HepG2 (cell line): Measurements from ENCODE around the gene RMDN2. TPM values are rescaled to one million over a fixed set of nuclear protein-coding genes. Genes with fewer than 3 reads are reported as not detected.

Experiments
- ATAC-seq: fragments of 200-7000 bp; cut with Tn5 transposase; 3 replicates; pipeline ENCODE4 v1.9.1; 2020; ENCODE audit warnings: mild to moderate bottlenecking, moderate library complexity
- BruUV-seq: library from RNA; stranded (reverse); fragments of 400-500 nt; replicated peaks from 2 replicates; lab custom pipeline; 2021; lab: Mats Ljungman, UMichigan
- CTCF ChIA-PET: fragments of 300-600 bp; formaldehyde crosslinking; extraction: SDS; loops from one replicate; lab custom pipeline; 2021; ENCODE audit warnings: low total read pairs, inconsistent platforms, low intra/inter-chr PET ratio; lab: Yijun Ruan, JAX
- POLR2A ChIA-PET: fragments of 350-600 bp; sonication (Branson Sonifier 250); formaldehyde crosslinking; loops from one replicate; lab custom pipeline; 2020; ENCODE audit warnings: antibody characterized with exemption, inconsistent platforms; lab: Yijun Ruan, JAX
- DNase-seq: peaks from one replicate; pipeline ENCODE4 v3.0.0-alpha.2; 2015; ENCODE audit warnings: low spot score
- FAIRE-seq: peaks from 3 replicates; lab custom pipeline; 2011; peaks lifted over from hg19 to GRCh38; lab: Jason Lieb, UNC
- H2AFZ ChIP-seq: one replicate; pipeline ENCODE4 v1.6.1; 2011; ENCODE audit warnings: low read length, inconsistent platforms
- H3K27ac ChIP-seq: fragments of 300-600 bp; 3 replicates; pipeline ENCODE4 v1.8.0; 2011; ENCODE audit warnings: mixed run types, mild to moderate bottlenecking, mixed read lengths, low read length, inconsistent platforms; ENCODE audit not compliant: insufficient read depth; ENCODE audit errors: extremely low read length
- H3K27me3 ChIP-seq, 2 experiments: fragments of 200-600 bp in 1 of 2; 2 replicates in 1 of 2; 3 replicates in 1 of 2; pipeline versions ENCODE4 v1.6.0 to v1.8.0; 2011; ENCODE audit warnings: low read length in 2 of 2, mild to moderate bottlenecking in 2 of 2, moderate library complexity in 2 of 2, inconsistent platforms in 1 of 2; ENCODE audit not compliant: insufficient read depth in 2 of 2, control insufficient read depth in 1 of 2
- H3K36me3 ChIP-seq, 2 experiments: fragments of 200-600 bp in 1 of 2; replicated peaks in 1 of 2; 2 replicates in 1 of 2; 3 replicates in 1 of 2; pipeline versions ENCODE4 v1.5.1 to v1.8.0; 2011; ENCODE audit warnings: low read length in 2 of 2, inconsistent platforms in 1 of 2; ENCODE audit not compliant: insufficient read depth in 2 of 2, control insufficient read depth in 1 of 2
- H3K4me1 ChIP-seq: 2 replicates; pipeline ENCODE4 v1.5.1; 2012; ENCODE audit warnings: low read length, inconsistent platforms; ENCODE audit not compliant: insufficient read depth
- H3K4me2 ChIP-seq: 2 replicates; pipeline ENCODE4 v1.6.0; 2011; ENCODE audit warnings: low read depth, low read length, inconsistent platforms
- H3K4me3 ChIP-seq, 3 experiments: fragments of 200-600 bp in 1 of 3; sonication (generic), shearing (Covaris generic) in 1 of 3; replicated peaks in 1 of 3; 2 replicates each; pipeline ENCODE4 v1.5.1; 2011 to 2016; ENCODE audit warnings: low read length in 3 of 3, inconsistent platforms in 2 of 3, low read depth in 2 of 3, mild to moderate bottlenecking in 2 of 3, control low read depth in 1 of 3, mixed read lengths in 1 of 3; ENCODE audit not compliant: insufficient read depth in 1 of 3
- H3K79me2 ChIP-seq: one replicate; pipeline ENCODE4 v1.6.1; 2011; ENCODE audit warnings: low read length, inconsistent platforms; ENCODE audit not compliant: insufficient read depth
- H3K9ac ChIP-seq: 2 replicates; pipeline ENCODE4 v1.6.0; 2011; ENCODE audit warnings: mild to moderate bottlenecking, low read depth, low read length, inconsistent platforms; ENCODE audit not compliant: insufficient read depth
- H3K9me3 ChIP-seq: 2 replicates; pipeline ENCODE4 v1.5.1; 2012; ENCODE audit warnings: mild to moderate bottlenecking, low read length
- H4K20me1 ChIP-seq: 2 replicates; pipeline ENCODE4 v1.6.0; 2011; ENCODE audit warnings: inconsistent platforms, mild to moderate bottlenecking, low read length, moderate library complexity; ENCODE audit not compliant: insufficient read depth
- AGO1 ChIP-seq: fragments of 200-400 bp; formaldehyde crosslinking; IDR thresholded peaks from 2 replicates; pipeline ENCODE4 v1.6.1; 2017; ENCODE audit warnings: mild to moderate bottlenecking, low read depth, low read length, moderate library complexity; ENCODE audit not compliant: poor library complexity, severe bottlenecking
- ATF5 ChIP-seq: sonication (generic); formaldehyde crosslinking; IDR thresholded peaks from 2 replicates; pipeline ENCODE4 v1.4.0; 2020; ENCODE audit warnings: mild to moderate bottlenecking, low read depth, missing genetic modification reagents
- ETV6 ChIP-seq: sonication (generic); formaldehyde crosslinking; conservative IDR thresholded peaks from 2 replicates; pipeline ENCODE4 v1.4.0; 2020; ENCODE audit warnings: missing genetic modification reagents
- HBP1 ChIP-seq: IDR thresholded peaks from 2 replicates; pipeline ENCODE4 v1.6.1; 2016; ENCODE audit warnings: low read depth, control low read depth
- HOMEZ ChIP-seq: IDR thresholded peaks from 2 replicates; pipeline ENCODE4 v1.6.1; 2016; ENCODE audit warnings: low read depth
- MED13 ChIP-seq: sonication (generic); formaldehyde crosslinking; IDR thresholded peaks from 2 replicates; pipeline ENCODE4 v1.5.0; 2020; ENCODE audit warnings: missing genetic modification reagents
- SMARCE1 ChIP-seq: fragments of 450-650 bp; IDR thresholded peaks from 2 replicates; pipeline ENCODE4 v1.6.1; 2017; ENCODE audit warnings: borderline replicate concordance
- TCF7 ChIP-seq: sonication (generic); IDR thresholded peaks from 2 replicates; pipeline ENCODE4 v1.6.1; 2016; ENCODE audit warnings: antibody characterized with exemption, low read depth
- ZNF724P ChIP-seq: sonication (generic); formaldehyde crosslinking; IDR thresholded peaks from 2 replicates; pipeline ENCODE4 v1.8.0; 2022; ENCODE audit warnings: missing genetic modification reagents, borderline replicate concordance
- WGBS: methylation state at CpG from one replicate; pipeline ENCODE4 v1.1.6; 2017; ENCODE audit warnings: low lambda C conversion rate; 5-methylcytosine and 5-hydroxymethylcytosine counted together
- in situ Hi-C: cut with HindIII; loops from 2 replicates; pipeline ENCODE4 v1.10.0; 2017; ENCODE audit warnings: low pct_unique_long_range_greater_than_20kb; ENCODE audit not compliant: extremely low pct_ligation_motif_present
- intact Hi-C: fragments of 100-400 bp; cut with micrococcal nuclease; formaldehyde crosslinking; loops from one replicate; pipeline ENCODE4 v1.10.0; 2022; ENCODE audit not compliant: unreplicated experiment
- polyA plus RNA-seq, 8 experiments: library from polyadenylated mRNA; depleted of rRNA in 3 of 8; stranded (reverse) in 7 of 8; unstranded in 1 of 8; fragments of >200 nt; fragmentation: Illumina TruSeq in 4 of 8; extraction: Trizol in 4 of 8; gene quantifications; 2 replicates each; pipeline versions ENCODE4 v1.2.1 to v1.2.3, GENCODE V29; 2011 to 2016; ENCODE audit warnings: low read depth in 4 of 8, missing spikeins in 1 of 8, mixed read lengths in 1 of 8; ENCODE audit not compliant: insufficient read depth in 1 of 8
- total RNA-seq, 5 experiments: library from RNA; depleted of rRNA; stranded (reverse); fragments of >200 nt; fragmentation: Illumina TruSeq; extraction: Trizol; gene quantifications; 2 replicates each; pipeline ENCODE4 v1.2.3, GENCODE V29; 2016; ENCODE audit warnings: low read depth in 1 of 5

RMDN2 gene
- total and polyA plus RNA-seq, 2 of the 13 experiments (the other 11 are each of a cell fraction or from before 2014, with no cell fraction given): 2.3 to 8.9 TPM

GRCh38 chr2:38037325-38037724 is 112.2 kb downstream of the RMDN2 start:
- BruUV-seq: no TSS peak
- intact Hi-C loops: no loop called here
- no peaks in the 10 kb centered on the region for H4K20me1 ChIP-seq

More at GRCh38 chr2:38037325-38037724, 112.2 kb downstream of the RMDN2 start:
- ATAC-seq (no peak), DNase-seq (no peak), FAIRE-seq (no peak)
- H3K79me2 ChIP-seq: no peaks in the 10 kb centered on the region
- H2AFZ ChIP-seq: no peak overlapping the region
- H3K4me3 ChIP-seq: no peak overlapping the region
- POLR2A ChIA-PET: no interaction called here
- H3K36me3 ChIP-seq: no peaks in the 10 kb centered on the region
- no peak overlapping the region for H3K4me2 ChIP-seq
- H3K27me3 ChIP-seq: peaks cover 8 to 35% of the 10 kb centered on the region in 2 experiments; a peak in 4 of 5 replicates
- in situ Hi-C loops: no loop called here
- no peak overlapping the region for H3K27ac ChIP-seq
- no peaks in the 10 kb centered on the region for H3K9me3 ChIP-seq
- TF ChIP-seq AGO1 (no peak), TCF7 (no peak), ETV6 (CRISPR knock-in tag) (no peak), ATF5 (CRISPR knock-in tag) (no peak), HOMEZ (CRISPR knock-in tag) (no peak), SMARCE1 (no peak), ZNF724P (CRISPR knock-in tag) (no peak), HBP1 (CRISPR knock-in tag) (no peak), MED13 (CRISPR knock-in tag) (no peak)
- CTCF ChIA-PET: no interaction called here
- WGBS: 49% methylated on average over 4 of the region's 4 CpGs
- peaks cover 13% of the 10 kb centered on the region; the same call in 1 of the 2 replicates for H3K4me1 ChIP-seq
- no peak overlapping the region for H3K9ac ChIP-seq
